Right lung (tissue), 10 donors: ENCODE results near the gene KRT85. TPM values are rescaled to one million over a fixed set of nuclear protein-coding genes. Genes with fewer than 3 reads are reported as not detected.
"Not testable (repeated sequence)": the region's sequence is repeated elsewhere in the genome, so short reads cannot be mapped to it uniquely, and the experiment has no call there.

ENCODE experiments used
- DNase-seq, 2 donors: peaks; one replicate each; pipeline ENCODE4 v3.0.0-alpha.2; 2013
- long read RNA-seq, 8 donors: transcript quantifications; one replicate each; lab custom pipeline, GENCODE V29; 2026
- polyA plus RNA-seq, 5 donors: library from polyadenylated mRNA; unstranded; fragments of 120-200 nt; gene quantifications; one replicate each; pipeline versions ENCODE4 v1.2.1 to v1.2.3, GENCODE V29; 2013; ENCODE audit warnings: inconsistent platforms in 1 of 5, low replicate concordance in 1 of 5; ENCODE audit not compliant: insufficient read length in 5 of 5, insufficient read depth in 1 of 5

The KRT85 gene
- polyA plus RNA-seq: under 1 TPM in 1 of 5 donors, not detected in 4; 0.06 TPM
- long read RNA-seq, donor 1: 0 reads
- long read RNA-seq, donor 2: 0 reads
- long read RNA-seq, donor 3: 0 reads
- long read RNA-seq, donor 4: 0 reads
- long read RNA-seq, donor 5: 0 reads
- long read RNA-seq, donor 6: 0 reads
- long read RNA-seq, donor 7: 0 reads
- long read RNA-seq, donor 8: 0 reads

- no peak for DNase-seq
These were observed at the start of gene KRT85 for GRCh38 chr12:52366738-52367485. TSS of gene KRT85 (minus strand) at chr12:52367481. CDS start at chr12:52367405, 76 bp downstream.

DNA sequence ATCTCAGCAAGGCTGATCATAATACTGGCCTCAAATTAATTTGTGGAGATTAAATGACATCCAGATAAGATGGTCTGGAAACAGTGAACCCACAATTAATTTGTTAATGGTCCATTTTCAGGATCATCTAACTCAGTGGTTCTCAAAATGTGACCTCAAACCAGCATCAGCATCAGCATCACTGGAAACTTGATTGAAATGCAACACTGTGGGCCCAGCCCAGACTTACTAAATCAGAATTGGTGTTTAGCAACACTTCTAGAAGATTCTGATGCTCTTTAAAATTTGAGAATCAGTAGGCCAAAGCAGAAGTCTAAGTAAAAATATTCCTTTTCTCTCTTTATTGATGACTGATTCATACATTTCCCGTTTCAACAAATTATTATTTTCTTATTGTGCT lies 49.5 kb upstream of the KRT85 start:
- no peak for DNase-seq

- DNase-seq: peak; percentile 64 to 74
These were observed 48.8 kb upstream of the KRT85 start for GRCh38 chr12:52415870-52416750.

GRCh38 chr12:52414936-52415335 lies 47.7 kb upstream of the KRT85 start:
- DNase-seq: no peak

GRCh38 chr12:52413782-52414345 lies 46.6 kb upstream of the KRT85 start:
- no peak for DNase-seq

DNA sequence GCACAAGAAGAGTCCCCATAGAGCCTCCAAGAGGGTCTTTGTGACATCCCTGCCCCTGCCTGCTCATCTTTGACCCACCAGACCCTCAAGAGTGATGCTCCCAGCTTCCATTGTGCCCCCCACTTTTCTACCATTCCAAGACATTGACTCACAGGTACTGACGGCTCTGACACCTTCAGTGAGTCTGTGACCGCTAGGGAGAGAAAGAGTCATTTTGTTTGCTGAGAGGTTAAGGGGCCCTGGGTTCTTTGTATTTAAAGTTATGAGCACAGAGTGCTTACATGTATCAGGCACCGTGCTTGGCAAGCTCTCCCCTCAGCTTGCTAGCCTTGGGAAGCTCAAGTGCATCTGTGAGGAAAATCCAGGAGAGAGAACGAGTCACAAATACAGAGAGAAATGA lies 45.9 kb upstream of the KRT85 start:
- DNase-seq: no peak

- DNase-seq: no peak
These were observed 44.5 kb upstream of the KRT85 start for GRCh38 chr12:52411815-52412214.

DNA sequence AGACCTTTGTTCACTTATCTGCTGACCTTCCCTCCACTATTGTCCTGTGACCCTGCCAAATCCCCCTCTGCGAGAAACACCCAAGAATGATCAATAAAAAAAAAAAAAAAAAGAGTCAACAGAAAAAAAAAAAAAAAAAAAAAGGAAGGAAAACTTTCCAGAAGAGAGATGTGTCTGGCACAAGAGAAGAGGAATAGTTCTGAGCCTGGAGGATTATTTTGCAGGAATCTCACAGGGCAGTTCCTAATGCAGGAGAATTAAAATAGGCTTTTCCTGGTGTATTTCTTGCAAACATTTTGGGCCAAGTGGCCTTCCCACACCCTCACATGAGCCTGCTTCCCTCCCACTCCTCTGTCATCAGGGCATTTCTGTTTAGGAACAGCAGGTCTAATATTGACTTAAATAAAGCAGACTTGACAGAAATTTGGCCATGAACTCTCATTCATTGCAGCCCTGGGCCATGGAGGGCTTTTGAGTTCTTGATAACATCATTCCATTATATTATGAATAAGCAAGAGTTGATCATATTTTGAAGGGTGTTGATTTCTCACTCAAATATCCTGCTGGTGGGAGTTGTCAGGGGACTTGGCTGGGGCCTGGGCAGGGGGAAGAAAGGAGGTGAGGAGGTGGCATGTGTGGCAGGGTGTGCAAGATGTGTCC lies 43.4 kb upstream of the KRT85 start:
- not testable (repeated sequence) for DNase-seq

DNA sequence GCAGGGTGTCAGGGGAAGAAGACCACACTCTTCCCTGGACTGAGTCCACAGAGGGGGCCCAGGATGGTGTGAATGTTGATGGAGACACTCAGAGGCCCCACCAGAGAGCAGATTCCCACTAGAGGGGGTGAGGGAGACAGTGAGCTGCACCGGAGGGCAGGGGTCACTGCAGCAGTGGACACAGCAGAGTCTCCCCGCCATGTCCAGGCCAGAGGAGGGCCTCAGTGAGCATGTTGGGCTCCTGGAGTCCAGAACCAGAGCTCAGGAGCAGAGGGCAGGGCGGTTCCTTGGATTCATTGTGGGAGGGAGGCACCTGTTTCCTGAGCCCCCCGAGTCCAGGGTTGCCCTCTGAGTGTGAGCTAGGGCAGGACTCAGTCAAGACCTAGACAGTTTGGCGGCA lies 40.6 kb upstream of the KRT85 start:
- DNase-seq: no peak

DNA sequence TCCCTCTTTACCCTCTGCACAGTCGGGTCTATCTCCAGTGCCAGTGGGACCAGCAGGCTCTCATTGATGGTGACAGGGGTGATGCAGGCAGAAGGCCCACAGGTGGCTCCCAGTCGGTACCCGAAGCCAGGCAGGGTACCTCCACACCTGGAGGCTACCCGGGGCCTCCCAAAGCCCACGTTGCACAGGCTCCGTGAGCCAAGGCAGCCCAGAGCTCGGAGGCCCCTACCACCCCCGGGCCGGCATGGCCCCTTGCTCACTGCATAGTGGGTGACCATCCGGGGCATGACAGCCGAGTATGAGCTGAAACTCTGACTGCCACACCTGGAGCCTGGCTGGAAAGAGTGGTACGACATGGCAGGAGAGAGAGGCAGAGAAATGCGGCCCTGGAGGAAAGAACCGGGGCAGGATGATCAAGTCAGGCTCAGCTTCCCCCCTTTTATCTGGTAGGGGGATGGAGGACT lies 38.7 kb upstream of the KRT85 start, which contains the start of gene KRT82:
TSS of gene KRT82 (minus strand) at position 414 of the 464 bp plus-strand sequence. CDS start at position 356, 58 bp downstream.
- DNase-seq: no peak

GRCh38 chr12:52404951-52405350 lies 37.7 kb upstream of the KRT85 start:
- no peak for DNase-seq

DNA sequence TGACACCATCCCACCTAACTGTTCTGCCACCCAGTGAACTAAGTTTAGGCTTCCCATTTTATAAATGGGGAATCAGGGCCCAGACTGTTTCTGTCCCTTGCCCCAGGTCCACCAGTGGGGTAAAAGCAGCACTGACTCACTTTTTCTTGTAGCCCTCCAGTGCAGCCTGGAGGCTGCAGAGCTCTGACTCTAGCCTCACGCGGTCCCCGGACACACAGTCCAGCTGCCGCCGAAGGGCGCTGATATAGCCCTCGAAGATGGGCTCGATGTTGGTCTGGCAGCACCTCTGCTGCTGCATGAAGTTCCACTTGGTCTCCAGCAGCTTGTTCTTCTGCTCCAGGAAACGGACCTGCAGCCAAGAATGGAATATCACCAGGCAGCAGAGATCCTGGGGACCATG lies 36.3 kb upstream of the KRT85 start:
- DNase-seq: no peak

GRCh38 chr12:52402873-52403540 lies 35.7 kb upstream of the KRT85 start:
- DNase-seq: no peak

DNA sequence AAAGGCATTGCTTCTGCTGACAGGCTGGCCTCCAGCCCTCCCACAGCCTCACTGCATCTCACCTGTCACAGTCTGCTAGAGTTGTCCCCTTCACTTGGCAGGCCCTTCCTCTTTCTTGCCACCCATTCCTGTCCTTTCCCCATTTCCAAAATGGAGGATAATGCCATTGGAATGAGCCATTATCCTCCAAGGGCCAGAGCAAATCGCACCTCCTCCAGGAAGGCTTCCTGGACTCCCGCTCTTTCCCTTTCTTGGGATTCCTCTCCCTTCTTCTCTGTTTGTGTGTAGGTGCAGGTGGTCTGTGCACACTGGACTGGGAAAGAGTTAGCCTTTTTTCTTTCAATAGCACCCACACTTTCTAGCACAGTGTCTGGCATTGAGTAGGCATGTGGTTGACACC lies 35.1 kb upstream of the KRT85 start:
- no peak for DNase-seq

DNA sequence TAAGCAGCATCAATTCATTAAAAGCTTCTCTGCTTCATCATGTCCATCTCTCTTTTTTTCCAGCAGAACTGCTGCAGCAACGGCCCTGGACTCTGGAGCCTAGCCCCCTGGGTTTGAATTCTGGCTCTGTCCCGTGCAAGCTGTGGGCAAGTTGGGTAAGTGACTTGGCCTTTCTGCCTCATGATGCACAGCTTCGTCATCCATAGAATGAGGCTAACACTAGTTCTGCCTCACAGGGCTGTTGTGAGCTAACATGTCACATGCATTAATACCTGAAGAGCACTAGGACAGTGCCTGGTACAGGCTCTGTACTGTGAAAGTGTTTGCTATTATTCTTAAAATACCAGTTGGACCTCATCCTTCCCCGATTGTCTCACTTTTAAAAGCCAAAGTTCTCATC lies 34.6 kb upstream of the KRT85 start:
- DNase-seq: no peak

DNA sequence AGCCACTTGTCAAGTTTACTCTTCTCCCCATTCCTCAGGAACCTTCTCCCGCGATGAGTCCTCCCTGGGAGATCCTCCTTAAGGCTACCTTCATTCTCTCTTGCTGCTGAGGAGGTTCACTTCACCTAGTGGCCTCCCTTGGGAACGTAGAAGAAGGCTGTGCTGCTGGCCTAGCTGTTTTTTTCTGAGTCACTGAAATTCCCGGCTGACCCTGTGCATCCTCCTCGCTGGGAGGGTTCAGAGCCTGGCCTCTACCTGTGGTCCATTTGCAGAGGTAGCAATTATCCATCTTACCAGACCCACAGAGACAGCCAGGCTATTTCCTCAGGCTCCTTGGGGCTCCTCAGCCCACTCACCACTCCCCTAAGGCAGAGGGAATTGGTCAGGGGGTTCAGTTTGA lies 34.2 kb upstream of the KRT85 start:
- DNase-seq: no peak

DNA sequence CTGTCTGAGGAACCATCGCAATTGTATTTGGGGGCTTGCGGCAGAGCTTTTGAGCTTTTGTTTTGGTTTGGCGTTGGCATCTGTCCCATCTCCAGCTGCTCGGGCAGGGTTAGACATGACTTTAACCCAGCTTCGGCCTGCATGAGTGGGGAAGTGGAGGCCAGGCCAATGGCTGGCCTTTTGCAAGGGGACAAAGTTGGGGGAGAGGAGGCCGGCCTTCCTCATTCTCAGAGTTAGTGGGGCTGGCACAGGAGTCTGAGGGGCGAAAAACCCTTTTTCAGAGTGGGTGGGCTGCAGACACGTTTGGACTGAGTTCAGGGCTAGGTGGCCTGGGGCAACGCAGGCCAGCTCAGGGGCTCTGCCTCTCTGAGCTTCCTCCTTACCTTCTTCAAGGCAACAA lies 33.6 kb upstream of the KRT85 start:
- DNase-seq: no peak

DNA sequence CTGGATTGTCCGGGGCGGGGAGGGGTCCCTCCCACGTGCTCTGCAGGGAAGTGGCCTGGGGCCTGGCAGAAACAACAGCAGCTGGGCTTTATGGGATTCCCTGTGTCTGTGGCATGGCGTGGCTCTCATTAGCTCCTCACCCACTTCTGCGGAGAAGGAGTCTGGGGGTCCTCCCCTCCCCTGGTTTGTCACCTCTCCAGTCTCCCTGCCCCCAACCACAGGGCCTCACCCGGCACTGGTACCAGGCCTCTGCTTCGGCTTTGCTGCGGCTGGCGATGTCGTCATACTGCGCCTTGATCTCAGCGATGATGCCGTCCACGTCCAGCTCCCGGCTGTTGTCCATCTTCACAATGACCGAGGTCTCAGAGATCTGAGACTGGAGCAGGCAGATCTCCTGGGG lies 32.5 kb upstream of the KRT85 start:
- no peak for DNase-seq

DNA sequence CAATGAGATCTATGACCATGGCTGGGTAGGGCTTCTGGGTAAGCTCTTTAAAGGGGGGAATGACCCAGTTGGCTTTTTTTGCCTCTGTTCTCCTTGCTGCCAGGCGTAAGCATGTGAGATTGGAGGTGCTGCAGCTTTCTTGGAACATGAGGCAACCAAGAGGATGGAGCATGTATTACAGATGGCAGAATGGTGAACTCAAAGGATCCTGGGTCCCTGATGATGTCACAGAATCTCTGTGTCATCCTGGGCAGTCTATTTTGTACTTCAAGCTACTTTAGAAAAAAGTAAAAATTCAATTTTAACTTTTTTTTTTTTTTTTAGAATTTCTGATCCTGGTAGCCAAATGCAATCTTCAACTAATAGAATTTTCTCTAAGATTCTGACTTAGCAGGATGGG lies 30.9 kb upstream of the KRT85 start:
- no peak for DNase-seq

GRCh38 chr12:52396656-52397055 lies 29.4 kb upstream of the KRT85 start:
- no peak for DNase-seq
